Measurements from ENCODE around the gene HSD17B2.

- TF ChIP-seq, protein P1, sequence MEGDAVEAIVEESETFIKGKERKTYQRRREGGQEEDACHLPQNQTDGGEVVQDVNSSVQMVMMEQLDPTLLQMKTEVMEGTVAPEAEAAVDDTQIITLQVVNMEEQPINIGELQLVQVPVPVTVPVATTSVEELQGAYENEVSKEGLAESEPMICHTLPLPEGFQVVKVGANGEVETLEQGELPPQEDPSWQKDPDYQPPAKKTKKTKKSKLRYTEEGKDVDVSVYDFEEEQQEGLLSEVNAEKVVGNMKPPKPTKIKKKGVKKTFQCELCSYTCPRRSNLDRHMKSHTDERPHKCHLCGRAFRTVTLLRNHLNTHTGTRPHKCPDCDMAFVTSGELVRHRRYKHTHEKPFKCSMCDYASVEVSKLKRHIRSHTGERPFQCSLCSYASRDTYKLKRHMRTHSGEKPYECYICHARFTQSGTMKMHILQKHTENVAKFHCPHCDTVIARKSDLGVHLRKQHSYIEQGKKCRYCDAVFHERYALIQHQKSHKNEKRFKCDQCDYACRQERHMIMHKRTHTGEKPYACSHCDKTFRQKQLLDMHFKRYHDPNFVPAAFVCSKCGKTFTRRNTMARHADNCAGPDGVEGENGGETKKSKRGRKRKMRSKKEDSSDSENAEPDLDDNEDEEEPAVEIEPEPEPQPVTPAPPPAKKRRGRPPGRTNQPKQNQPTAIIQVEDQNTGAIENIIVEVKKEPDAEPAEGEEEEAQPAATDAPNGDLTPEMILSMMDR (conservative IDR thresholded peaks at IDR 0.05; ENCODE audit: low read depth, low read length) = no peak
- TF ChIP-seq EZH2 (IDR thresholded peaks at IDR 0.05; ENCODE audit: low read length, unreplicated experiment) = no peak
Observed at GRCh38 chr16:82082097-82082496, 47.0 kb downstream of the HSD17B2 start.
